ENCODE data around the gene QPRT. TPM values are rescaled to one million over a fixed set of nuclear protein-coding genes. Genes with fewer than 3 reads are reported as not detected.
"Not testable (repeated sequence)": the region's sequence is repeated elsewhere in the genome, so short reads cannot be mapped to it uniquely, and the experiment has no call there.

The QPRT gene
- total and polyA plus RNA-seq, 5 experiments from 2014 or later: 0.15 to 0.55 (median 0.49) TPM

DNA sequence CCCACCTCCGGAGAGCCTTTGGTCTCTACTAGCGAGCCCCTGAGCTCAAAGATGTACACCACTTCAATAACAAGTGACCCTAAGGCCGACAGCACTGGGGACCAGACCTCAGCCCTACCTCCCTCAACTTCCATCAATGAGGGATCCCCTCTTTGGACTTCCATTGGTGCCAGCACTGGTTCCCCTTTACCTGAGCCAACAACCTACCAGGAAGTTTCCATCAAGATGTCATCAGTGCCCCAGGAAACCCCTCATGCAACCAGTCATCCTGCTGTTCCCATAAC, 15.2 kb upstream of the QPRT start:
- H3K36me3 Mint-ChIP-seq: peaks cover 8 to 26% (median 15%) of the 10 kb centered on the region in 3 donors
- DNase-seq (peak in 3 of 10 donors; percentile 29 to 41 (median 30)), ATAC-seq (peak in 1 of 2 donors; percentile 9)
- H3K27me3 Mint-ChIP-seq: peaks cover 0 to 3% (median 0%) of the 10 kb centered on the region in 5 donors
- peak overlapping the region; percentile 94 to 100 (median 97) for H3K27ac Mint-ChIP-seq
- peaks cover 39 to 77% (median 70%) of the 10 kb centered on the region in 4 donors for H3K4me1 Mint-ChIP-seq
- H3K9me3 Mint-ChIP-seq: peaks cover 0 to 4% (median 0%) of the 10 kb centered on the region in 9 donors
- peak overlapping the region; percentile 93 to 99 (median 96) for H3K4me3 Mint-ChIP-seq
- POLR2A ChIA-PET: interaction anchor here (0.6 to 2.2 kb wide), 10 partner anchors 12 to 402 kb away, joined by 3 to 11 read pairs (median 4); partner anchors contain the start of genes ALDOA, CDIPT and KIF22

DNA sequence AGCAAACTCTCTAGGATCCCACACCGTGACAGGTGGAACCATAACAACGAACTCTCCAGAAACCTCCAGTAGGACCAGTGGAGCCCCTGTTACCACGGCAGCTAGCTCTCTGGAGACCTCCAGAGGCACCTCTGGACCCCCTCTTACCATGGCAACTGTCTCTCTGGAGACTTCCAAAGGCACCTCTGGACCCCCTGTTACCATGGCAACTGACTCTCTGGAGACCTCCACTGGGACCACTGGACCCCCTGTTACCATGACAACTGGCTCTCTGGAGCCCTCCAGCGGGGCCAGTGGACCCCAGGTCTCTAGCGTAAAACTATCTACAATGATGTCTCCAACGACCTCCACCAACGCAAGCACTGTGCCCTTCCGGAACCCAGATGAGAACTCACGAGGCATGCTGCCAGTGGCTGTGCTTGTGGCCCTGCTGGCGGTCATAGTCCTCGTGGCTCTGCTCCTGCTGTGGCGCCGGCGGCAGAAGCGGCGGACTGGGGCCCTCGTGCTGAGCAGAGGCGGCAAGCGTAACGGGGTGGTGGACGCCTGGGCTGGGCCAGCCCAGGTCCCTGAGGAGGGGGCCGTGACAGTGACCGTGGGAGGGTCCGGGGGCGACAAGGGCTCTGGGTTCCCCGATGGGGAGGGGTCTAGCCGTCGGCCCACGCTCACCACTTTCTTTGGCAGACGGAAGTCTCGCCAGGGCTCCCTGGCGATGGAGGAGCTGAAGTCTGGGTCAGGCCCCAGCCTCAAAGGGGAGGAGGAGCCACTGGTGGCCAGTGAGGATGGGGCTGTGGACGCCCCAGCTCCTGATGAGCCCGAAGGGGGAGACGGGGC, 14.7 kb upstream of the QPRT start:
- peak; percentile 44 to 49 for ATAC-seq

DNA sequence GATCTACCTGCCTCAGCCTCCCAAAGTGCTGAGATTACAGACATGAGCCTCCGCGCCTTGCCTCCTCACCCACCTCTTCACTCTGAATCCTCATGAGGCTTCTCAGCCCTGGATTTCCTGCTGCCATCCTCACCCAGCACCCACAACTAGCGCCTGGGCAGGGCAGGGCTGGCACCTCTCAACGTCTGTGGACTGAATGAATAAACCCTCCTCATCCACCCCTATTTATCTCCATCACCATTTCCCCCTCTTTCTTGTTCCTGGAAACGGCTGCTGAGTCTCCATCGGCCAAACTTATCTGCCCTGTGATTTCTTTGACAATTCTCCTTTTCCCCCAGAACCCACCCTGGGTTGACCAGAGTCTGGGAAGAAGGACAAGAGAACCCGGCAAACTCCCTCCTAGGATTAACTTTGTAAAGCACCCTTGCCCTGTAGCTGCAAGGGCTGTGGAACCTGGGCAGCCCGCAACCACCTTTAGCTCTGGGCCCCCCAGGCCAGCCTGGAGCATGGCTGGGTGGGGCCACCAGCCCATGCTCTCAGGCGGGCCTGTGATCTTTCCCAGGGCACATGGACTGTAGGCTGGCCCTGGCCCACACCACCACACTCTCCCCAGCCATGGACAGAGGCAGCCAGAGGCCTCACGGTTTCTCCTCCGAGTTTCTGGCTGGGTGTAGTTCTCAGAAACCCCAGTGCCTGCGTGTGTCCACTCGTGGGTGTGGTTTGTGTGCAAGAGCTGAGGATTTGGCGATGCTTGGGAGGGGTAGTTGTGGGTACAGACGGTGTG, 13.5 kb upstream of the QPRT start:
- Mint-ChIP-seq H3K4me3 (peak overlapping the region; percentile 93 to 99 (median 96)), H3K36me3 (peaks cover 8 to 29% (median 15%) of the 10 kb centered on the region in 3 donors), H3K27me3 (peaks cover 0 to 3% (median 0%) of the 10 kb centered on the region in 5 donors), H3K9me3 (peaks cover 0 to 4% (median 0%) of the 10 kb centered on the region in 9 donors), H3K27ac (peak overlapping the region; percentile 94 to 100 (median 97)), H3K4me1 (peaks cover 39 to 82% (median 69%) of the 10 kb centered on the region in 4 donors)
- DNase-seq (peak in 5 of 10 donors; percentile 22 to 52 (median 42)), ATAC-seq (peak in 1 of 2 donors; percentile 11)
- POLR2A ChIA-PET: interaction anchor here (0.5 to 2.2 kb wide), 13 partner anchors 9 to 1082 kb away, joined by 3 to 10 read pairs (median 5); partner anchors contain the start of genes ATXN2L and INO80E

More for the DNA sequence above, 14.7 kb upstream of the QPRT start:
- H3K27ac Mint-ChIP-seq: peak overlapping the region; percentile 94 to 100 (median 97)
- H3K36me3 Mint-ChIP-seq: peaks cover 8 to 26% (median 15%) of the 10 kb centered on the region in 3 donors
- DNase-seq: peak in 9 of 10 donors; percentile 36 to 77 (median 54)
- H3K27me3 Mint-ChIP-seq: peaks cover 0 to 3% (median 0%) of the 10 kb centered on the region in 5 donors
- POLR2A ChIA-PET: interaction anchor here (0.7 to 2.2 kb wide), 9 partner anchors 10 to 402 kb away, joined by 3 to 11 read pairs (median 4); partner anchors contain the start of genes ALDOA, CDIPT and KIF22
- H3K4me1 Mint-ChIP-seq: peaks cover 39 to 77% (median 69%) of the 10 kb centered on the region in 4 donors
- peak overlapping the region; percentile 93 to 99 (median 96) for H3K4me3 Mint-ChIP-seq
- H3K9me3 Mint-ChIP-seq: peaks cover 0 to 4% (median 0%) of the 10 kb centered on the region in 9 donors

DNA sequence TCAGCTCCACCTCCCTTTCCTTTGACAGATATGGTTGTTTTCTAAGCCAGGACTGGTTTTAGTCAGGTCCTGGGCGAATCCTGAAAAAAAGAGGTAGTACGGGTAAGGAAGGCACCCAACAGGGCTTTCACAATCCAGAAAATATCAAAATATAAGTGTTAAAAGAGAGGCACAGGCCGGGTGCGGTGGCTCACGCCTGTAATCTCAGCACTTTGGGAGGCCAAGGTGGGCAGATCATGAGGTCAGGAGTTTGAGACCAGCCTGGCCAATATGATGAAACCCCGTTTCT, 11.7 kb upstream of the QPRT start:
- H3K27me3 Mint-ChIP-seq, DNase-seq, ATAC-seq, H3K9me3 Mint-ChIP-seq: not testable (repeated sequence)
- Mint-ChIP-seq H3K4me1 (peaks cover 38 to 71% (median 62%) of the 10 kb centered on the region in 4 donors), H3K4me3 (peak overlapping the region; percentile 93 to 99 (median 96)), H3K36me3 (peaks cover 8 to 42% (median 15%) of the 10 kb centered on the region in 3 donors), H3K27ac (peak overlapping the region; percentile 94 to 100 (median 97))
- POLR2A ChIA-PET: interaction anchor here (1.0 to 2.2 kb wide), 3 partner anchors 9 to 33 kb away, joined by 3 to 10 read pairs (median 5); no protein-coding TSS in a partner anchor

DNA sequence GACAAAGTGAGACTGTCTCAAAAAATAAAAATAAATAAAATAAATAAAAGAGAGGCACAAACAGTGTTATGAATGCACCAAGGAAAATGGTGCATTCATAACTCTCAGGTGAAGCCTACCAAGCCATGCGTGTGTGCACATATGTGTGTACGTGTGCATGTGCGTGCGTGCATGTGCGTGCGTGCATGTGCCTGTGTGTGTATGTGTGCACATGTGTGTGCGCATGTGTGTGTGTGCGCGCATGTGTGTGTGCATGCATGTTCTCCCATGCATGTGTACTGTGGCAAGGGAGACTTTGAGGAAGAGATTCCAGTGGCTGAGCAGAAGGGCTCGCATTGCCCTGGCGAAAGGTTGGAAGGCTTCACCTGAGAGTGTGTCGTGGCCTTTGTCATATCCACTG, 11.2 kb upstream of the QPRT start:
- ATAC-seq (no peak), DNase-seq (no peak)
- Mint-ChIP-seq H3K4me1 (peaks cover 38 to 66% (median 58%) of the 10 kb centered on the region in 4 donors), H3K36me3 (peaks cover 8 to 45% (median 15%) of the 10 kb centered on the region in 3 donors), H3K4me3 (peak overlapping the region in 5 of 10 donors; percentile 26 to 95 (median 64)), H3K27me3 (peaks cover 0 to 3% (median 0%) of the 10 kb centered on the region in 5 donors), H3K27ac (peak overlapping the region in 7 of 10 donors; percentile 40 to 99 (median 84)), H3K9me3 (peaks cover 0 to 4% (median 0%) of the 10 kb centered on the region in 9 donors)
- POLR2A ChIA-PET: no interaction called here

DNA sequence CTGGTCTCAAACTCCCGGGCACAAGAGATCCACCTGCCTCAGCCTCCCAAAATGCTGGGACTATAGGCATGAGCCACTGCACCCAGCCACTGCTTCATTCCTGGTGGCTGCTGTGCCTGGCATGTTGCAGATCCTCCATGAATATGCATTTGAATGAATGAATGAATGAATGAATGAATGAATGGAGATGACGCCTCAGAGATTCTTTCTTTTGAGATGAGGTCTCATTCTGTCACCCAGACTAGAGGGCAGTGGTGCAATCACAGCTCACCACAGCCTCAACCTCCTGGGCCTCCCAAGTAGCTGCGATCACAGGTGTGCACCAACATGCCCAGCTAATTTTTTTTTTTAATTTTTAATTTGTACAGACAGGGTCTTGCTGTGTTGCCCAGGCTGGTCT, 10.7 kb upstream of the QPRT start:
- DNase-seq (no peak), ATAC-seq (no peak)
- Mint-ChIP-seq H3K27me3 (peaks cover 0 to 3% (median 0%) of the 10 kb centered on the region in 5 donors), H3K27ac (peak overlapping the region in 5 of 10 donors; percentile 48 to 99 (median 88)), H3K4me3 (peak overlapping the region in 2 of 10 donors; percentile 38 to 53), H3K9me3 (peaks cover 0 to 4% (median 0%) of the 10 kb centered on the region in 9 donors), H3K36me3 (peaks cover 8 to 47% (median 15%) of the 10 kb centered on the region in 3 donors), H3K4me1 (peaks cover 38 to 62% (median 56%) of the 10 kb centered on the region in 4 donors)
- POLR2A ChIA-PET: interaction anchor here (0.8 to 0.9 kb wide), 2 partner anchors 13 to 33 kb away, joined by 3 read pairs; no protein-coding TSS in a partner anchor

DNA sequence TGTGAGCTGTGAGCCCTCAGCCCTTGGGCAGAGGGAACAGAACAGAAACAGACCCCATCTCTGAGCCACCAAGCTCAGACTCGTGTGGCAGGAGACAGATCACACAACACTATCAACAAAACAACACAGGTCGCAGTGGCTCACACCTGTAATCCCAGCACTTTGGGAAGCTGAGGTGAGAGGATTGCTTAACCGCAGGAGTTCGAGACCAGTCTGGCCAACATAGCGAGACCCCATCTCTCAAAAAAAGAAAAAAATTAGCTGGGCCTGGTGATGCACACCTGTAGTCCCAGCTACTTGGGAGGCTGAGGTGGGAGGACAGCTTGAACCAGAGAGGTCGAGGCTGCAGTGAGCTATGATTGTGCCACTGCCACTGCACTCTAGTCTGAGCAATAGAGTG, 5.5 kb upstream of the QPRT start:
- ATAC-seq: no peak
- peaks cover 0 to 21% (median 0%) of the 10 kb centered on the region in 3 donors for H3K36me3 Mint-ChIP-seq
- POLR2A ChIA-PET: interaction anchor here (0.5 to 1.1 kb wide), 3 partner anchors 8 to 42 kb away, joined by 4 to 9 read pairs (median 5); no protein-coding TSS in a partner anchor
- H3K27ac Mint-ChIP-seq: peak overlapping the region in 7 of 10 donors; percentile 28 to 85 (median 43)
- DNase-seq: no peak
- no peak overlapping the region for H3K4me3 Mint-ChIP-seq
- H3K9me3 Mint-ChIP-seq: no peaks in the 10 kb centered on the region
- no peaks in the 10 kb centered on the region for H3K27me3 Mint-ChIP-seq
- H3K4me1 Mint-ChIP-seq: peaks cover 7 to 34% (median 23%) of the 10 kb centered on the region in 4 donors

DNA sequence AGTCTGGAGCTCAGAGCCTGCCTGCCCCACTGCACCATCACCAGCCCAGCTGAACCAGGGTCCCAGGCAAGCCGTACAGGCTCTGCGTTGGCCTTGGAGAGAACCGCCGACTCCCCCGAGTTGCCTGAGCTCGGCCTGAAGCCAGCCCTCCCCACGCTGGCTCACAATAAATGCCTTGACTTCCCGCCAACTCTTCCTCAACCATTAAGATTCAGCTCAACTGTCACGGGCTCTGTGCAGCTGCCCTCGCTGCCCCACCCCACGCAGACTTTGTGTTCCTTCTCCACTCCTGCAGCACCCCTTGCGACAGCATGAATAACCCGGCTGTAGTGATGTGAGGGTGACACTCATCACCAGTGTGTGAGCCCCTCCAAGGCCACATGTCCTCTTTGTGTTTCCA, 4.8 kb upstream of the QPRT start:
- Mint-ChIP-seq H3K4me3 (no peak overlapping the region), H3K4me1 (peaks cover 7 to 34% (median 26%) of the 10 kb centered on the region in 4 donors), H3K9me3 (no peaks in the 10 kb centered on the region), H3K27me3 (no peaks in the 10 kb centered on the region), H3K36me3 (peaks cover 0 to 21% (median 0%) of the 10 kb centered on the region in 3 donors), H3K27ac (peak overlapping the region; percentile 28 to 86 (median 62))
- no peak for DNase-seq
- peak; percentile 39 to 52 for ATAC-seq
- POLR2A ChIA-PET: interaction anchor here (0.5 to 1.1 kb wide), 2 partner anchors 9 to 33 kb away, joined by 4 to 9 read pairs; no protein-coding TSS in a partner anchor

DNA sequence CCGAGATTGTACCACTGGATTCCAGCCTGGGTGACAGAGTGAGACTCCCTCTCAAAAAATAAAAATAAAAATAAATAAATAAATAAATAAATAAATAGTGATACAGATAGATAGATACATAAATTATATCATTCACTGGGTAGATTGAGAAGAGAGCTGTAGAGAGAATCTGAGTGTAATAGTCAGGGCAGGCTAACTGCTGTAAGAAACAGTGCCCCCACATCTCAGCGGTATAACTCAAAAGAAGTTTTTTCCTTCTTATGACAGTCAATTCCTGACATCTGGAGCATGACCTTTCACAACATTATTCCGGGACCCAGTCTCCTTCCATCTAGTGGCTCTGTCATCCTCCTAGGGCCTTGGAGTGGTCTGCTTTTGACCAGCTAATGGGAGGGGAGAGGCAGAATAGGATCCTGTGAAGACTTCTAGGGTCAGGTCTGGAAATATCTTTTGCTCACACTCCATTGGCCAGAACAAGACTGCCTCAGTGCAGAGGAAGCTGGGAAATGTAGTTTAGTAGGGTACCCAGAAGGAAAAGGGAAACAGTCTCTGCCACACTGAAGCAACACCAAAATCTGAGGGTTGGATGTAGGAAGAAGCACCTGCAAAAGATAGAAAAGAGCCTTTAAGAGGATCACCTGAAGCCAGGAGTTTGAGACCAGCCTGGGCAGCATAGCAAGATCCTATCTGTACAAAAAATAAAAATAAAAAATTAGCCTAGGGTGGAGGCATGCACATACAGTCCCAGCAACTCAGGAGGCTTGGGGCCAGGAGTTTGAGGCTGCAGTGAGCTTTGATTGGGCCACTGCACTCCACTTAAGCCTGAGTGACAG, 3.0 kb upstream of the QPRT start:
- H3K9me3 Mint-ChIP-seq: no peaks in the 10 kb centered on the region
- DNase-seq (peak in 1 of 10 donors; percentile 30), ATAC-seq (peak; percentile 26 to 50)
- peak overlapping the region in 1 of 10 donors; percentile 20 for H3K4me3 Mint-ChIP-seq
- no peaks in the 10 kb centered on the region for H3K27me3 Mint-ChIP-seq
- POLR2A ChIA-PET: interaction anchor here (0.5 to 1.8 kb wide), 5 partner anchors 9 to 47 kb away, joined by 3 to 6 read pairs (median 5); no protein-coding TSS in a partner anchor
- peaks cover 0 to 14% (median 0%) of the 10 kb centered on the region in 3 donors for H3K36me3 Mint-ChIP-seq
- H3K4me1 Mint-ChIP-seq: peaks cover 9 to 39% (median 29%) of the 10 kb centered on the region in 4 donors
- peak overlapping the region; percentile 3 to 90 (median 59) for H3K27ac Mint-ChIP-seq

DNA sequence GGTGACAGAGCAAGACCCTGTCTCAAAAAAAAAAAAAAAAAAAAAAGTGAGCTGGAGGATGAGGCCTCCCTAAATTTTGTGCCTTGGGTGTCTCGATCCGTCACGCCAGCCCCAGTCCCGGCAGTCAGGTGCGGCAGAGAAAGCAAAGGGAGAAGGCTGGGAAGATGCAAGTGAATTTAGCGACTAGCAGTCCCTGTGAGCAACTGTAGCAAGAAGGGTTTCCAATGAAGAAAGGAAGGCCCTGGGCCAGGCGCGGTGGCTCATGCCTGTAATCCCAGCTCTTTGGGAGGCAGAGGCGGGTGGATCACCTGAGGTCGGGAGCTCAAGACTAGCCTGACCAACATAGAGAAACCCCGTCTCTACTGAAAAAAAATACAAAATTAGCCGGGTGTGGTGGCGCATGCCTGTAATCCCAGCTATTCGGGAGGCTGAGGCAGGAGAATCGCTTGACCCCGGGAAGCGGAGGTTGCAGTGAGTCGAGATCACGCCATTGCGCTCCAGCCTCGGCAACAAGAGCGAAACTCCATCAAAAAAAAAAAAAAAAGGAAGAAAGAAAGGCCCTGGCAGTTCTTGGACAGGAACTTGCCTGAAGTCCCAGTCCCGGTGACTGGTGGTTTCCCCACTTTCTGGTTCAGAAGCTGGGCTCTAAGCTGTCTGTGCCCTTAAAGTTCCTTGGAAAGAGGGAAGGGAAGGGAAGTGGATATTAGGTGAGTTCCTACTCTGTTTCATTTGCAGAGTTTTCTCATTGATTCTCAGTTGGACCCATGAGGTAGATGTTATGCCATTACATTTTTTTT, 1.8 kb upstream of the QPRT start:
- Mint-ChIP-seq H3K27ac (peak overlapping the region in 6 of 10 donors; percentile 26 to 81 (median 55)), H3K27me3 (no peaks in the 10 kb centered on the region), H3K4me1 (peaks cover 7 to 38% (median 23%) of the 10 kb centered on the region in 4 donors), H3K4me3 (no peak overlapping the region), H3K36me3 (peaks cover 0 to 5% (median 0%) of the 10 kb centered on the region in 3 donors), H3K9me3 (no peaks in the 10 kb centered on the region)
- no peak for ATAC-seq
- POLR2A ChIA-PET: interaction anchor here (0.6 to 1.8 kb wide), 5 partner anchors 8 to 1199 kb away, joined by 3 to 10 read pairs (median 3); no protein-coding TSS in a partner anchor
- DNase-seq: no peak
